NCI-H345 treated with DMSO at 0.1 percent for 48 hours (cell line): Measurements from ENCODE around the gene A3GALT2.

Experiments used
- DNase-seq: peaks from one replicate; lab custom pipeline; 2025; ENCODE audit not compliant: unreplicated experiment; lab: John Stamatoyannopoulos, UW

Gene A3GALT2

GRCh38 chr1:33257207-33257771 lies 63.6 kb downstream of the A3GALT2 start:
- no peak for DNase-seq
